NCI-H526 (cell line): ENCODE measurements around the gene HOXA9.

Experiments used
- DNase-seq, 2 experiments: peaks; one replicate each; lab custom pipeline; 2025; lab: John Stamatoyannopoulos, UW

HOXA9 gene

GRCh38 chr7:27114881-27115220 is 50.5 kb downstream of the HOXA9 start:
- DNase-seq = no peak

GRCh38 chr7:27113991-27114769 is 51.2 kb downstream of the HOXA9 start:
- DNase-seq = peak in 1 of 2 experiments; percentile 90

GRCh38 chr7:27112955-27113949 is 52.1 kb downstream of the HOXA9 start:
- peak in 1 of 2 experiments; percentile 83 for DNase-seq
